HG03521 (cell line): ENCODE measurements around the gene ANKRD34A.
"Not testable (repeated sequence)": the region's sequence is repeated elsewhere in the genome, so short reads cannot be mapped to it uniquely, and the experiment has no call there.

Source experiments
- ATAC-seq: cut with Tn5 transposase; IDR thresholded peaks from one replicate; pipeline ENCODE4 v1.9.1; 2021; ENCODE audit warnings: mild to moderate bottlenecking, moderate library complexity; ENCODE audit not compliant: unreplicated experiment

Gene ANKRD34A

DNA sequence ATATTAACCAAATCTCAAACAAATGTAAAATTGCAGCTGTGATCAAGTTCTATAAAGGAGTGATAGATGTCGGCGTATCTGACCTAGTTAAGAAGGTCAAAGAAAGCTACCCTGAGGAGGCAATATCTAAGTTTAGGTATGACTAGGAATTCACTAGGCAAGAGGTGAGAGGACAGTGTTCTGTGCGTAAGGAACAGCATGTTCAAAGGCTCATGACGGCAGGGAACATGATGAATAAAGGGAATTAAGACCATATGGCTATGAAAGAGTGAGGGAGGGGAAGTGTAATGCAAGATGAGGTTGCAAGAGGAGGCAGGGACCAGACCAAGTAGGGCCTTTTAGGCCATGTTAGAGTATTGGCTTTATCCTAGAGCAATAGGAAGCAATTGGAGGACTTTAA, 15.2 kb downstream of the ANKRD34A start:
- no peak for ATAC-seq

DNA sequence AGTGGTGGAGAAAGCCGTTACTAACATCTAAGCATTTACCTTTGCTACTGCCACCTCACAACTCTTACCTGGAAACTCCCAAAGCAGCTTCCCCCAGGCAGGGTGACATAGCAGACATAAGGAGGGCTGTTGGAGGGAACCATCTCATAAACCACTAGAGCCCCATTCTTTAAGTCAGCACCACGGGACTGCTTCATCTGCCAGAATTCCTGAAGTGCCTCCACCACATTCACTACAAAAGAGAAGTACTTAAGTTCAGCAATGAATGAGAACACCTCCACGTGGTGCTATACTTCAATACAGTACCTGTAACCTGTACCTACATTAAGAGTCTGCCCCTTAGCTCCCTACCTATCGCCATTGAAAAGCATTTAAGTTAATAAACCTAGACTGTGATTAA, 16.8 kb downstream of the ANKRD34A start:
- no peak for ATAC-seq

DNA sequence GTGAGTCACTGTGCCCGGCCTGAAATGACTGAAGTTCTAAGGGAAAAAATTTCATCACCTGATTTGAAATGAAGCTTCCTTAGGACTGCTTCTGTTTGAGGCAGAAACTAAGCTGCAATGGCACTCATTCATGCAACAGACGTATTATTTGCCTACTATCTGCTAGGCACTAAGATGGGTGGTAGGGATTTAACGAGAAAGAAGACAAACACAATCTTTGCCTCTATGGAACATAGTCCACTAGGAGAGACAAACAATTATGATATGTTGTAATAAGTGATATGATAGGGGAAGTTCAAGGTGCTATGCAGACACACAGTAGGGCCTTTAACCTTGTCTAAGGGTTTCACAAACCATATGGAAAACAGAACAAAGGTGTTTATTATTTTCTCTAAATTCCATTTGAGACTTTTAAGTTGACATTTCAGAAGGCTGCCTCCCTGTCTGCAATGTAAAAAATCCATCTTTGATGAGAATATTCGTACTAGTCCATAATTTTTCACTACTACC, 17.8 kb downstream of the ANKRD34A start:
- ATAC-seq = no peak

DNA sequence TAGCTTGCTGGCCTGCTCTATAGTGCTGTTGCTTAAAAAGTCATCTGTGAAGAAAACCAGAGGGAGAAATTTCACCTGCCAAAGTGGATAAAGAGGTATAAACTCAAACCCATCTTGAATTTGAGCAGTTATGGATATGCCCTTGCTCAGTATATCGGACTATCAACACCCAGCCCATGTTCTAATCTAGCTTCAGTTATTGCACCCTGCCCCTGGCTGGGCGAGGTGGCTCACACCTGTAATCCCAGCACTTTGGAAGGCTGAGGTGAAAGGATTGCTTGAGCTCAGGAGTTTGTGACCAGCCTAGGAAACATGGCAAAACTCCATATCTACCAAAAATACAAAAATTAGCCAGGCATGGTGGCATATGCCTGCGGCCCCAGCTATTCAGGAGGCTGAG, 19.8 kb downstream of the ANKRD34A start:
- ATAC-seq = no peak

DNA sequence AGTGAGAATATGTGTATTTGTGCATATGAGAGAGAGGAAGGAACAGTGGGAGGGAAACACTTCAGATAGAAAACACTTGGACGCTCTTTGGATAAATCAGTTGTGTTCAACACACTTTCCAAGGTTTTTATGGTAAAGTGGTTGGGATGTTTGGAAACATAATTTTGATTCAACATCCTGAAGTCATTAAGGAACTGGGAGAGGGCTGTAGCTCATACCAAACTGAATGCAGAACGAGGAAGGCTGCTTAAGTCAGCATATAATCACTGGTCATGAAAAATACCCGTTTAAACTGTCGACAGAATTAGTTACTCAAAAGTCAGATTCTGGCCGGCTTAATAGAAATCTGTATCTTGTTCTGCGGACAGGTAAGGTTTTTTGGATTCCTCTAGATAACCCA, 21.5 kb downstream of the ANKRD34A start:
- no peak for ATAC-seq

DNA sequence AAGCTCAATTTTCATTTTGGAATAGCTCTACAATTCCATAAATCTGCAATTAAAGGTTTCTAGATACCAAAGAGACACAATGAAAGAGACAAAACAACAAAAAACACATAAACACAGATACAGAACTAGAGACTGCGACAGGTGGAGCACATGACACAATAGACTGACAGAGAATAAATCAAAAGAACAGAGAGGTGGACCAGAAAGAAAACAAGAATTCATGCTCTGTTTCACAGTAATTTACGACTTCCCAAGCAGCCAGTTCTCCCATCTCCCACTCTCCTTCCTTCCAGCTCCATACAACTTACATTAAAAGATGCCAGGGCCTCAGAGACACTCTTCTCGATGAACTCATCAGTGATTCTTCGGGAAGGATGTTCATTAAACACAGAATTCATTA, 22.0 kb downstream of the ANKRD34A start:
- no peak for ATAC-seq

DNA sequence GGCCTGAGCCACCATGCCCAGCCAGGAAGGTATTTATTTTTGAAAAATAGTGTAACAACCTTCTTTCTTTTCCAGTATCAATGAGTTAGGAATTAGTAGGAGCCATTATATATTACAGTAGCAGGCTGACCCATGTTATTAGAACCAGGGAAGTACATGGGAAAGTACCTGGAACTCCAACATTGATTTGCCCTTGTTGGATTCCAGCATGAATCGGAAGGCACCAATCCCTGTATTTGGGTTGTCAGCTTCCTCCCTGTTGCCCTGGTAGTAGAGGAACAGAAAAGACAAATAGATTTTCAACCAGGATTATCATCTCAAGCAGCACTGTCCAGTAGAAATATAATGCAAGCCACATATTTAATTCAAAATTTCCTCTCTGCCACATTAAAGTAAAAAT, 26.9 kb downstream of the ANKRD34A start:
- no peak for ATAC-seq

DNA sequence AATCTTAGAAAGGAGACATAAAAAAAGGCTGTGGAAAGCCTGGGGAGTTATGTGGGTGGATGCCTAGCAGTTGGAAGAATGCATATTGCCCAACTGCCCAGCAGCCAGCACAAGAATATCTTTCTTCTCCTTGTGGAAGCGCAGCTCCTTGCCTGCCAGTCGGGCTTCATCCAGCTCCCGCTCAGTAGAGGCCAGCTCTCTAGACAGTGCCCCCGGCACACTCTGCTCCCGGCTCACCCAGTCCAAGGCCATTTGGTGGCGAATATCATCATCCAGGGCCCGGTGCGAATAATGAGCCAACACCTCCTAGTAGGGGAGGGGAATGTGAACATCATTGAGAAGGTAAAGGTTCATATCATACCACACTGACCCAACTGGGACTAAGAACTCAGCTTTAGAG, 28.1 kb downstream of the ANKRD34A start:
- ATAC-seq = no peak

DNA sequence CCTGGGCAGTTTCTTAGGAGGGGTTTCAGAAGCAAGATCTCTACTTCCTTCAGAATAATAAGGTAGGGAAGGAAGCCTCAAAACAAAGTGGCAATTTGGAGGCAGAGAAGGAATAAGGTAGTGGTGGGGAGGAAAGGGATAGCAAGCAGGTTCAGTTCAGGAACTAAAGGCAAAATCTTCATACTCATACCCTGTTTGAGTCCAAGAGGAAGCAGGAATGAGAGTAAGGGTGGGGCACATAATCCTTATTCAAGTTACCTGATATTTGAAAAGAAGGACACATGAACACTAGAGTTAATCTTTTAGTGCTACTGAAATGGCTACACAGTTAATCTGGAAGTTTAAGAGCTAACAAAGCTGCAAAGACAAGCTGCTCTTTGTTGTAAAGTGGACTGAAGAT, 28.7 kb downstream of the ANKRD34A start:
- no peak for ATAC-seq

DNA sequence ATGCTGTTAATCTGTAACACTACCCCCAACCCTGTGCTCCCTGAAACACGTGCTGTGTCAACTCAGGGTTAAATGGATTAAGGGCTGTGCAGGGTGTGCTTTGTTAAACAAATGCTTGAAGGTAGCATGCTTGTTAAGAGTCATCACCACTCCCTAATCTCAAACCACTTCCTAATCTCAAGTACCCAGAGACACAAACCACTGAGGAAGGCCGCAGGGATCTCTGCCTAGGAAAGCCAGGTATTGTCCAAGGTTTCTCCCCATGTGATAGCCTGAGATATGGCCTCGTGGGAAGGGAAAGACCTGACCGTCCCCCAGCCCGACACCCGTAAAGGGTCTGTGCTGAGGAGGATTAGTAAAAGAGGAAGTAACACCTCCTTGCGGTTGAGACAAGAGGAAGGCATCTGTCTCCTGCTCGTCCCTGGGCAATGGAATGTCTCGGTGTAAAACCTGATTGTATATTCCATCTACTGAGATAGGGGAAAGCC, 31.8 kb downstream of the ANKRD34A start:
- not testable (repeated sequence) for ATAC-seq

DNA sequence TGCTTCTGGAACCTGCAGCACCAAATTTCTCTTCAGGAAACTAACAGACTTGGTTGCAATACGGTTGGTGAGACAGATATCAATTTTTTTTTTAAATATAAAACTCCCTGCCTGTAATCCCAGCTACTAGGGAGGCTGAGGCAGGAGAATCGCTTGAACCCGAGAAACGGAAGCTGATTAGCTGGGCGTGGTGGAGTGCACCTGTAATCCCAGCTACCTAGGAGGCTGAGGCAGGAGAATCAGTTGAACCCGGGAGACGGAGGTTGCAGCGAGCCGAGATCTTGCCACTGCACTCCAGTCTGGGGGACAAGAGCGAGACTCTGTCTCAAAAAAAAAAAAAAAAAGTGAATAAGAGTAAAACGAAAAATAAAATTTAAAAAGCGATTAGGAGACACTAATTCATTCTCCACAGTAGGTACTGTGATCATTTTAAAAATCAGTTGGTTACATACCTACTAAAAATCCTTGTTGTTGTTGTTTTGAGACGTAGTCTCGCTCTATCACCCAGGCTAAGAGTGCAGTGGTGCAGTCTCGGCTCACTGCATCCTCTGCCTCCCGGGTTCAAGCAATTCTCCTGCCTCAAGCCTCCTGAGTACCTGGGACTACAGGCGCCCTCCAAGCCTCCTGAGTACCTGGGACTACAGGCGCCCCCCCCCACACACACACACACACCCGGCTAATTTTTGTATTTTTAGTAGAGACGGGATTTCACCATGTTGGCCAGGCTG, 36.3 kb downstream of the ANKRD34A start:
- ATAC-seq = no peak

DNA sequence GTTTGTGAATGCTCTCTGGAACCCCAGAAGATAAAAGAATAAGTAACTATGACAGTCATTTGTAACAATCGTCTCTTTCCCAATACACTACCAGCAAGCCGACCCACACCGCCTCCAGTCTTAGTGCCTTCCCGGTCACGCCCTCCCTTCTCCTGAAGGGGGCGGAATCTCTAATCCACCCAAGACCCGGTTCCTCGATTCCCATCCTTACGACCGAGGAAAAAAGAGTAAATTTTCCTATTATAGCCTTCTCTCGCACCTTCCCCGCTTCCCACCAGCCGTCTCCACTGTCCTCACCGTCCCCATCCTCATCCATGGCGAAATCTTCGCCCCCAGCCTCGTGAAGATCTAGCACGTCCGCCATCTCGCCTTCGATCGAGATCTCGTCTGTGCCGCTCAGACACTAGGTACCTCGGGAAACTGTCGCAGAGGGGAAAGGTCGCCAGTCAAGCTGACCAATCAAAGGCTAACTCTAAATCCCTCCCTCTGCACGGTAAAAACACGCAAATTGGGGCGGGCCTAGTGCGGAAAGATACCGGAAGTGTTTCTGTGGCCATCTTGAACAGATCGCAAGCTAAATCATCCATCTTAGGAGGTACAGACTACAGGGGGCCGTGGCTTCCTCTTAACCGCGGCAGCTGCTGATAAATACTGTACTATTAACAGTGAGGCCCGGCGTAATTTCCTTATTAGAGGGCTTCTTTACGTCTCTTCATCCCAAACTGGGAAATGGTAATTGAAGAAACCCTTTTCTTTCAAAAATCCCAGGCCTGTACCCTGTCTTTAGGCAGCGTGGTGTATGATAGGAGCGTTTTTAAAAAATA, 37.1 kb downstream of the ANKRD34A start, which contains the start of gene RBM8A:
TSS of gene RBM8A (minus strand) at position 422 of the 824 bp plus-strand sequence. CDS start at position 364, 58 bp downstream.
- peak; percentile 95 for ATAC-seq

DNA sequence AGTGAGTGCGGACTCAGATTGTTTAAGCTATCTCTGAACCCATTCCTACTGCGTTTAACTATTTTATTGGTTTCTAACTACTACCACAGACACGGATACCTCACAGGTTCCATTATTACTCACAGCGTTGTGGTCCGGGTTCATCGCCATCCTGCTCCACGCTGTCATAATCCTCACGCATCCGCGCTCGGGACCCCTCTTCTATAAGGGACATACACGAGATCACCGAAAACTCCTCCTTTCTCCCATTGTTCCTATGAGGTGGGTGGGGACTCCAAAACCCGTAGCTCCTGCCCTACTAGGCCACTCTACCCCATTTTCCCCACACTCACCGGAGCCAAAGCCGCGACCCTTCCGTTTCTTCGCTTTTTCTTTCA, 37.7 kb downstream of the ANKRD34A start:
- ATAC-seq = no peak

DNA sequence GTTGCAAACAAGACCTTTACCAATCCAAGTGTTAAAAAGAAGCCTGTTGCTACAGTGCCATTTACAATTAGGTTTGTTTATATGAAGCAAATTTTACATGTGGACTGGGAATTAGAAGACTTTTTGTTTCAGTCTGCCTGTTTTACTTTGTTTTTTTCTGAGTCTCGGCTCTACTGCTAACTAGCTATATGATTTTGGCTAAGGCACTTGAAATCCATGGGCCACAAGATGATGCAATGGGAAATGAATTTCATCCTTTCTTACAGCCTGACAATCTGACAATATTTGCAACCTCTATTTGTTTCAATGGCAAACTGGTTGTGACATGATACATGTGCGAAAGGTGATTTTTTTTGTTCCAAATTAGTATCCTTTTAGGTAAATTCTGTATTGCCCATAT, 42.1 kb downstream of the ANKRD34A start:
- ATAC-seq = no peak

DNA sequence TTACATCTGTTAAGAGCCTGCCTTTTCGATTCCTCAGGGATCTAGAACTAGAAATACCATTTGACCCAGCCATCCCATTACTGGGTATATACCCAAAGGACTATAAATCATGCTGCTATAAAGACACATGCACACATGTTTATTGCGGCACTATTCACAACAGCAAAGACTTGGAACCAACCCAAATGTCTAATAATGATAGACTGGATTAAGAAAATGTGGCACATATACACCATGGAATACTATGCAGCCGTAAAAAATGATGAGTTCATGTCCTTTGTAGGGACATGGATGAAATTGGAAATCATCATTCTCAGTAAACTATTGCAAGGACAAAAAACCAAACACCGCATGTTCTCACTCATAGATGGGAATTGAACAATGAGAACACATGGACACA, 44.1 kb downstream of the ANKRD34A start:
- not testable (repeated sequence) for ATAC-seq

DNA sequence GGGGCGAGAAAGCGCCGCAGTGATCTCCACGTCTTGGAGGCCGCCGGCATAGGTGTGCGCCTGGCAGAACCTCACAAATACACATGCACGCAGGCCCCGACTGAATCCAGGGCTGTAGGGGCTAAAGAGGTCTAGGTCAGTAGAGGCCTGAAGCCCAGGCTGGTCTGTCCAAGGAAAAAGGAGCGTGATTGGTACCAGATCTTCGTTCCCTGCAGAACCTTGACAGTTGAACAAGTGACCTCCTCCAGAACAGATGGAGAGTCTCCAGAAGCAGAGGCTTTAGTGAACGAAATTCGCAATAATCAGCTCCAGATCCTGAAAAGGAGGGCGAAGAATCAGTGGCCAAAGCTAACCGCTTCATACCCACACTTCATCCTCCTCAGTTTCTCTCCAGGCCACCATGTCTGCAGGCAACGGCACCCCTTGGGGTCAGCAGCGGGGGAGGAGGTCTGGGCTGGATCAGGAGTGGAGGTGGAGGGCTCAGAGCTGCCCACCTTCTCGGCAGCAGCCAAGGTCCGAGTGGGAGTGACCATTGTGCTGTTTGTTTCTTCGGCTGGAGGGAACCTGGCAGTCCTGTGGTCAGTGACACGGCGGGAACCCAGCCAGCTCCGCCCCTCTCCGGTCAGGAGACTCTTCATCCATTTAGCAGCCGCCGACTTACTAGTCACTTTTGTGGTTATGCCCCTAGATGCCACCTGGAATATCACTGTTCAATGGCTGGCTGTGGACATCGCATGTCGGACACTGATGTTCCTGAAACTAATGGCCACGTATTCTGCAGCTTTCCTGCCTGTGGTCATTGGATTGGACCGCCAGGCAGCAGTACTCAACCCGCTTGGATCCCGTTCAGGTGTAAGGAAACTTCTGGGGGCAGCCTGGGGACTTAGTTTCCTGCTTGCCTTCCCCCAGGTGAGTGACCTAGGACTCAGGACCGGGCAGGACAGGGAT, 45.1 kb downstream of the ANKRD34A start:
- ATAC-seq = peak; percentile 9

DNA sequence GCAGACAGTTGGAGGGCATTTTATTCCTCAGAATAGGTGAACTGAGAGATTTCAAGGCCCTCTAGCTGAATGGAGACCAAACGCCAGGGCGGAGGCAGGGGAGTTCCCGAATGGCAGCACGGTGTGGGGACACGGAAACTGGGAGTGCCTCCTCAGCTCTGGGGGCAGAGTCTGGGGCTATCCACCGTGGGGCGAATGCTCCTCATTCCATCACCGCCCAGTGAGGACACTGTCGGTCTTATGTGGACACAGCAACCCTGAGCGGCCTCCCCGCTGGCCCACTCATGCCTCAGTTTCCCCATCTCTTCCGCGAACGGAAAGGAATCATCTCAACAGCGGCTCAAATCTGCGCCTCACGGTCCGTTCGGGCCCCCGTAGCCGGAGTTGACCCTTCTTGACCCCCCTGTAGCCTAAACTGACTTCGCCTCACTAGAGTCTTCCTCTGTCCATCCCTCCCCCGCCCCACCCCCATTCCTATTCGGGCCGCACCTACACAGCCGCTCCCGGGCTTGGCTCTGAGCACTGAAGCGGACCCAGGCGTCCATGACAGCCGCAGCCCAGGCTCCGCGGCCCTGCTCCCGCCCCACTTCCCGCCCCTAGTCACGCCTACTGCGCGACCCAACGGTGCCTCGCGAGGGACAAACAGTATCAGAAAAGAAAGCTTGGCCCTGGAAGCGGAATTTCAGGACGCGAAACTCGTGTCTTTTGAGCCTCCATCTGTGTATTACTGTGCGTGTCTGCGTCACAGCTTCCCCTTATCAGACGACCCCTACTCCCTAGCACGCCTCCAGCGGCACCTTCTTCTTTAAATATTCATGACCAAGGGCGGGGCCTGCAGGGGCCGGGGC, 46.0 kb downstream of the ANKRD34A start, which contains the start of gene PEX11B:
TSS of gene PEX11B (minus strand) at position 574 of the 848 bp plus-strand sequence. CDS start at position 545, 29 bp downstream.
- peak; percentile 84 for ATAC-seq

DNA sequence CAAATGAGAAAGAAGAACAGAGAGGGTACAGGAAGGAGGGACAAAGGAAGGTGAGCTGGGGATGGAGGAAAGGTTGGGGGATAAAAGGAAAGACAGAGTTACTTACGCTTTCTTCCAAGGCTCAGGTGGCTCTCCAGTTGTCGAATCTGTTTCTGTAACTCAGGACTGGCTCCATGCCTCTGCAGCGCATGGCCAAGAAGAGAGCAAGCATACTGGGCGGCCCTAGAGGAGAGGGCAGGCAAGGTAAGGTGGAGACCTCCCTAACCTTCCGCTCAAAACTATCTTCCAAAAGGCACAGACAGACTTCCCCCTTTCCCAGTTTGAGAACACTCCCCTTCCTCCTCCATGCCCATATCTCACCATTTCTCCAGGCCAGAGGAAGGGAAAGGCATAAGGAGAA, 46.8 kb downstream of the ANKRD34A start:
- no peak for ATAC-seq

DNA sequence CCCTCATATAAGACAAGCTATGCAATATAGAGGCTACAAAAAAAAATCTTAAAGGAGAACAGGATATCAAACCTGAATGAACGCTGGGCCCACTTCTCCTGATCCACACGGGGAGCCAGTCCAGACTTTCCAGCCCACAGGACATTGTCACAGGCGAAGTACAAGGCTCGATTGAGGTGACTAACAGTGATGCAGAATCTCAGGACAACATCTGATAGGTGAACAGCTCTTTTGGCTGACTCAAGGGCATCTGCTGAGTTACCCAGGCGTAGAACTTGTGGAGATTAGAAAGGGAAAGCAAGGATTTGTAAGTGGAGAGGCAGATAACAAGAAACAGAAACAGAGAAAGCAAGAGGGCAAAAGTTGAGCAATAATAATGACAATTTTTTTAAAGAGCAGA, 47.6 kb downstream of the ANKRD34A start:
- no peak for ATAC-seq
